GM12801 (cell line): ENCODE measurements around the gene CCSER2.

Source experiments
- TF ChIP-seq, protein P1 (sequence below): IDR thresholded peaks from one replicate; pipeline ENCODE4 v1.5.1; 2011; ENCODE audit warnings: control low read depth; ENCODE audit not compliant: insufficient read length; ENCODE audit errors: extremely low read depth

CCSER2 gene

DNA sequence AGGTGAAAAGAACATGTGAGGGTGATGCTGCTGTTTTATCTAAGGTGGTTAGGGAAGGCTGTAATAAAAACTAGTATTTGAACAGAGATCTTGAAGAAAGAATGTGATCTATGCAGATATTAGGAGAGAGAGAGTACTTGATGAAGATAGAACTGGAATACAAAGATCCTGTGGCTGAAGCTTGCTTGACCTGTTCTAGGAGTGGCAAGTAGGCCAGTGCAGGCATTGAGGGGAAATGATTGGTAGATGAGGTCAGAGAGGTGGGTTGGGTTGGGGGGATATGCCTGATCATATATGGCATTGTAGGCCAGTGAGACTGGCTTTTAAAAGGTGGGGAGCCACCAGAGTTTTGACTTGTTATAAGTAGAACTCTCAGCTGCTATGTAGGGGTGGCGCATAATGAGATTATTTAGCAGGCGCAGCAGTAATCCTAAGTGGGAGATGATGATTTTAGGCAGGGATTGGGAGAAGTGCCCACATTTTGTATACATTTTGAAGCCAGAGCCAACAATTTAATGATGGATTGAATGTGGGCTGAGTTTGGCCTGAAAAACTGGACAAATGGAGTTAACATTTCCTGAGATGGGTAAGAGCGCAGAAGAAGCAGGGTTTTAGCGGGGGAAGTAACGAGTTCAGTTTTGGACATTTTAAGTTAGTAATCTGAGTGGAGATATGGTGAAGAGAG, 8.2 kb downstream of the CCSER2 start:
- TF ChIP-seq, protein P1, sequence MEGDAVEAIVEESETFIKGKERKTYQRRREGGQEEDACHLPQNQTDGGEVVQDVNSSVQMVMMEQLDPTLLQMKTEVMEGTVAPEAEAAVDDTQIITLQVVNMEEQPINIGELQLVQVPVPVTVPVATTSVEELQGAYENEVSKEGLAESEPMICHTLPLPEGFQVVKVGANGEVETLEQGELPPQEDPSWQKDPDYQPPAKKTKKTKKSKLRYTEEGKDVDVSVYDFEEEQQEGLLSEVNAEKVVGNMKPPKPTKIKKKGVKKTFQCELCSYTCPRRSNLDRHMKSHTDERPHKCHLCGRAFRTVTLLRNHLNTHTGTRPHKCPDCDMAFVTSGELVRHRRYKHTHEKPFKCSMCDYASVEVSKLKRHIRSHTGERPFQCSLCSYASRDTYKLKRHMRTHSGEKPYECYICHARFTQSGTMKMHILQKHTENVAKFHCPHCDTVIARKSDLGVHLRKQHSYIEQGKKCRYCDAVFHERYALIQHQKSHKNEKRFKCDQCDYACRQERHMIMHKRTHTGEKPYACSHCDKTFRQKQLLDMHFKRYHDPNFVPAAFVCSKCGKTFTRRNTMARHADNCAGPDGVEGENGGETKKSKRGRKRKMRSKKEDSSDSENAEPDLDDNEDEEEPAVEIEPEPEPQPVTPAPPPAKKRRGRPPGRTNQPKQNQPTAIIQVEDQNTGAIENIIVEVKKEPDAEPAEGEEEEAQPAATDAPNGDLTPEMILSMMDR: no peak

DNA sequence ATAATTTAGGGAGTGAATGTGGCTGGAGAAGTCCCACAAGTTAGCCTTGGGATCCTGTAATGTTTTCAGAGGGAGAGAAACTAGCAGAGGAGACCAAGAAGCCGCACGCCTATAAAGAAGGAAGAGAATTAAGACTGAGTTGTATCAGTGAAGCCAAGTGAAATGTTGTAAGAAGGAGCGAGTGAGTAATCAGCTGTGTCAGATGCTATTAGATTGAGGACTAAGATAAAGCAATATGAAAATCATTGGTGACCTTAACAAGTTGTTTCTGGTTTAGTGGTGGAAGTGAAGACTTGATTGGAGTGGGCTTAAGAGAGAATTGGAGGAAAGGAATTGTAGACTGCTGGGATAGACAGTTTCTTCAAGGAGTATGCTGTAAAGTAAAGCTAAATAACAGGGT, 8.8 kb downstream of the CCSER2 start:
- TF ChIP-seq, protein P1: no peak

DNA sequence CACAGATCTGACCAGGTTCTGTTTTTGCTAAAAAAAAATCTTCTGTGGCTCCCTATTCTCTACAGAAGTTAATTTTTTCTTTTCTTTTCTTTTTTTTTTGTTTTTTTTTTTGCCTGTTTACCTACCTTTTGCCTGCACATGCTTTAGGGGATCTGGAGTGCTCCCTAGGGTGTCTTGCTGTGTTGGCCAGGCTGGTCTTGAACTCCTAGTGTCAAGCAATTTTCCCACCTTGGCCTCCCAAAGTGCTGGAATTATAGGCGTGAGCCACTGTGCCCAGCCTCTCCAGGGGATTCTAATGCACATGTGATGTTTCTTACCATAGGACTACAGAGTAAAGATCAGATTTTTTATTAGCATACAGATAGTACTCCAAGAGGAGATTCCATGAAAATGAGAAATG, 10.6 kb downstream of the CCSER2 start:
- TF ChIP-seq, protein P1: no peak

DNA sequence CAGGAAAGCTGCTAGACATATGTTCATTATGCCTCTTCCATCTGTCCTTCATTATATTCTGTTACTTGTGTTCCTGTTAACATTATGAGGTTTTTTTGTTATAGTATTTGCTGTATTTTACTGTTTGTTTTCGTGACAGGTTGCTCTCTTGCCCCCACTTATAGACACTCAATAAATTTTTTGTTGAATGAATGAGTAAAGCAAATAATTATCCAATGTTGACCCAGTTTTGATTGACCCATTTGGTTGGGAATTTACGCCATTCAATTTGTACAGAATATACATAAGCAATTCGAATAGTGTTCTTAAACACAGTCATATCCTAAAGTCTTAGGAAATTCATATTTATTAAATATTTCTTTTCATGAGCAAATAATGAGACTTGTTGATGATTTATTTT, 11.8 kb downstream of the CCSER2 start:
- TF ChIP-seq, protein P1: no peak

DNA sequence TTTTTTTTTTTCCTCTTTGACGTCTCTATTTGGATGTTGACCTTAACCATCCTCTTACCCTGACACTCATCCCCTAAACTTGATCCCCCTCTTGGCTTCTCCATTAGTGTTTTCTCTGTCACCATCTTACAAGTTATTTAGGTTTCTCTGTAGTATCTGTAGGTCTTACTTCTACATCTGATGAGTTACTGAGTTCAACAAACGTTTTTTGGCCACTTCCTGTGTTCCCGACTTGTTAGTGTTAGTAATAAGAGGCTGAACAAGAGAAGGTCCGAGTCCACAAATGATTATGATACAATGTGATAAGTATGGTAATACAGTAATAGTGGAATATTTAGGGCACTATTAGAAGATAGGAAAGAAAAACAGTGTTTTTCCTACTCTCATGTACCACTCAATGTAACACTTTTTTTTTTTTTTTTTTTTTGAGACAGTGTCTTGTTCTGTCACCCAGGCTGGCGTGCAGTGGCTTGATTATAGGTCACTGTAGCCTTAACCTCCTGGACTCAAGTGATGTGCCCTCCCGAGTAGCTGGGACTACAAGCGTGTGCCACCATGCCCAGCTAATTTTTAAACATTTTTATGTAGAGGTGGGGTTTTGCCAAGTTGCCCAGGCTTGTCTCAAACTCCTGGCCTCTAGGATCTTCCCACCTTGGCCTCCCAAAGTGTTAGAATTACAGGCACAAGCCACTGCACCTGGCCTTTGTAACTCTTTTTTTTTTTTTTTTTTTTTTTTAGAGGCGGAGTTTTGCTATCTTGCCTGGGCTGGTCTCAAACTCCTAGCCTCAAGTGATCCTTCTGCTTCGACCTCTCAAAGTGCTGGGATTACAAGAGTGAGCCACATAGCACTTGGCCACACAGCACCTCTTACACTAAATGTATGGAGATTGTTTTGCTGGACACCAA, 12.5 kb downstream of the CCSER2 start:
- TF ChIP-seq, protein P1: no peak

DNA sequence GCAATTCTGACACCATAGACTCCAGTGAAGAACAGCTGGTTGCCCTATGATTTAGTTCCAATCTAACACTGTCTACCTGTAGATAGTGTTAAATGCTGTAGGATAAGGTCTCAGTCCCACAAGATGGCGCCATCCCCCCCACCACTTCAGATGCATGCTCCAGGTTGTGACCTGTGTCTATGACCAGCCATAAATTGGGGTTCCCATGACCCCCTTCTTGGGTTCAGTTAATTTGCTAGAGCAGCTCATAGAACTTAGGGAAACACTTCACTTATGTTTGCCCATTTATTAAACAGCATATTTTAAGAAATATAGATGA, 13.1 kb downstream of the CCSER2 start:
- TF ChIP-seq, protein P1: no peak

DNA sequence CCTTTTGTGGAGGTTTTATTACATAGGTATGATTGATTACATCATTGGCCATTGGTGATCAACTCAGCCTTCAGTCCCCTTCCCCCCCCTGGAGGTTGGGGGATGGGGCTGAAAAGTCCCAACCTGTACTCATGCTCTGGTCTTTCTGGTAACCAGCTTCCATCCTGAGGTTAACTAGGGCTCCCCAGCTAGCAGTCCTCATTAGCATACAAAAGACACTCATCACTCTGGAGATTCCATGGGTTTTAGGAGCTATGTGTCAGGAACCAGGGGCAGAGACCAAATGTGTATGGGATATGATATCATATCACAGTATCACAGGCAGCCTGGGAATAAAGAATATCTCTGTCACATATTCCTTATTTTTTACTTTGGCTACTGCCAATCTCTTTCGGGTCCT, 13.6 kb downstream of the CCSER2 start:
- TF ChIP-seq, protein P1: no peak
